Left forelimb (tissue), 1 donor: Measurements from ENCODE around the gene KRTAP1-1.
"Not testable (repeated sequence)": the region's sequence is repeated elsewhere in the genome, so short reads cannot be mapped to it uniquely, and the experiment has no call there.

Source experiments
- DNase-seq: peaks from one replicate; pipeline ENCODE4 v3.0.0-alpha.2; 2018; ENCODE audit warnings: low spot score

Gene KRTAP1-1, protein sequence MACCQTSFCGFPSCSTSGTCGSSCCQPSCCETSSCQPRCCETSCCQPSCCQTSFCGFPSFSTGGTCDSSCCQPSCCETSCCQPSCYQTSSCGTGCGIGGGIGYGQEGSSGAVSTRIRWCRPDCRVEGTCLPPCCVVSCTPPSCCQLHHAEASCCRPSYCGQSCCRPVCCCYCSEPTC

DNA sequence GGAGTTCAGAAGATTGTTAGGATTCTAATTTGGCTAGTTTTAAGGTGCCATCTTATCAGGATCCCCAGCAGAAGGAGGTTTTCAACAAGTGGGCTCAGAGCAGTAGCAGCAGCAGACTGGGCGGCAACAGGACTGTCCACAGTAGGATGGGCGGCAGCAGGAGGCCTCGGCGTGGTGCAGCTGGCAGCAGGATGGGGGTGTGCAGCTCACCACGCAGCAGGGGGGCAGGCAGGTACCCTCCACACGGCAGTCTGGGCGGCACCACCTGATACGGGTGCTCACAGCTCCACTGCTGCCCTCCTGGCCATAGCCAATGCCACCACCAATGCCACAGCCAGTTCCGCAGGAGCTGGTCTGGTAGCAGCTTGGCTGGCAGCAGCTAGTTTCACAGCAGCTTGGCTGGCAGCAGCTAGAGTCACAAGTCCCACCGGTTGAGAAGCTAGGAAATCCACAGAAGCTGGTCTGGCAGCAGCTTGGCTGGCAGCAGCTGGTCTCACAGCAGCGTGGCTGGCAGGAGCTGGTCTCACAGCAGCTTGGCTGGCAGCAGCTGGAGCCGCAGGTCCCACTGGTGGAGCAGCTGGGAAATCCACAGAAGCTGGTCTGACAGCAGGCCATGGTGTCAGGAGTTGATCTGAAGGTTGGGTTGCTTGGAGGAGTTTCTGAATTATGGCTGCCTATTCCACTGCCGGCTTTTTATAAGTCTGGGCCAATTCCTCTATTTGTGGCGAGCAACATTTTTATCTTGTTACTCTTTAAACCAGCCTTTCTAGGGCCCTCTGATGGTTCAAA lies at the start of gene KRTAP1-1:
Gene KRTAP1-1 (minus strand): TSS at position 668 of the 789 bp plus-strand sequence. CDS start 53 bp downstream, at position 615.
- DNase-seq, result peak; percentile 65

DNA sequence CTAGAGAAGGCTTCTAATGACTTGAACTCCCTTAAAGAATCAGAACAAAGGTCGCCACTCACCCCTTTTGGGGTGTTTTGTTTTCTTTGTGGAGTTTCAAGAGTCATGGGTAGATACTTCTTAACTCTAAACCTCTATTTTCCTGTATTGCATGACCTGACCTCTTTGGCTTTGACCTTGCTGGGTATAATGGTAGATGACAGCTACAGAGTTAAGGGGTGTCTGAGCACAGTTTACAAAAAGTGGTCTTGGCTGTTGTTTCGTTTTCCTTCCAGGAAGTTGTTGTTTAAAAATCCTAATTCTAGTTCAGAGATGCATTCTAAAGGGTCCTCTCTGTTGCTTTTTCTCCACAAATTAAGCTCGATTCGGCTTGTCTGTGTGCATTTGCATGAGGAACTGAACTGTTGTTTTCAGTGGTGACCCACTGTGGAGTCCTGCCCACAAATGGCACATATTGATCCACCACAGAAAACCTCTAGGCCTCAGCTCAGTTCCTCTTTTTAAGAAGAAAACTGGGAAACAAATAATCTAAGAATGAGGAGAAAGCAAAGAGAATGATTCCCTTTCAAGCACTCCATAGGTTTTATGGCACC lies 47.6 kb upstream of the KRTAP1-1 start:
- DNase-seq, result not testable (repeated sequence)

DNA sequence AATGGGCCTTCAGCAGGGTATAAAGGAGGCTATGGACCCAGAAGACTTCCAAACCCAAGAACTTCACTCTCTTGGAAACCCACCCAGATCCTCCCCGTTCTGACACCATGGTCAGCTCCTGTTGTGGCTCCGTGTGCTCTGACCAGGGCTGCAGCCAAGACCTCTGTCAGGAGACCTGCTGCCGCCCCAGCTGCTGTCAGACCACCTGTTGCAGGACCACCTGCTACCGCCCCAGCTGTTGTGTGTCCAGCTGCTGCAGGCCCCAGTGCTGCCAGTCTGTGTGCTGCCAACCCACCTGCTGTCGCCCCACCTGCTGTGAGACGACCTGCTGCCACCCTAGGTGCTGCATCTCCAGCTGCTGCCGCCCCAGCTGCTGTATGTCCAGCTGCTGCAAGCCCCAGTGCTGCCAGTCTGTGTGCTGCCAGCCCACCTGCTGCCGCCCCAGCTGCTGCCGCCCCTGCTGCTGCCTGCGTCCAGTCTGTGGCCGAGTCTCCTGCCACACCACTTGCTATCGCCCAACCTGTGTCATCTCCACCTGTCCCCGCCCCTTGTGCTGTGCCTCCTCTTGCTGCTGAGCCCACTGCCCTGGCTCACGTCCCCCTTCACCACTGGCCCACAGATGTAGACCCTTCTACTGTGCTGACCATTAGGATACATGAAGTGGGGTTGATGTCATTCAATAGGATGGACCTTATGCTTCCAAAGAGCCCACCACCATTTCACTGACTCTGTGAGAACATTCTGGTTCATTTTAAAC lies 43.0 kb upstream of the KRTAP1-1 start, which contains the start of gene KRTAP4-7:
Gene KRTAP4-7 (plus strand): TSS at position 51 of the 757 bp plus-strand sequence. CDS start 57 bp downstream, at position 108.
- not testable (repeated sequence) for DNase-seq

DNA sequence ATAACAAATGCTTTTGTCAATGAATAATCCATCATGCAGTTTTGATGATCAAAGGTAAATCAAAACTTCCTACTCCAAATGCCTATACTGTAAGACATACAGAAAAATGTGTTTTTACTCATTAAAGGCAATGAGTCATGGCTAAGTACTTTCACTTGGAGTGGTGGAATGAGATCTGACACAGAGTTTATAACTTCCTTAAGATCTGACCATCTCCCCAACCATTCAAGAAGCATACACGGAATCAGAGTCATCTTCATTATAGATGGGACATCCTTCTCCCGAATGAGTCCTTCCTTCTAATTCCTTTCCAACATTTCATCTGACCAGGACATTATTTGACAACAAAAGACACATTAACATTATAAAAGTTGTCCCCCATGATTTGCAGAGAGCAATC lies 42.2 kb upstream of the KRTAP1-1 start:
- DNase-seq, result not testable (repeated sequence)

DNA sequence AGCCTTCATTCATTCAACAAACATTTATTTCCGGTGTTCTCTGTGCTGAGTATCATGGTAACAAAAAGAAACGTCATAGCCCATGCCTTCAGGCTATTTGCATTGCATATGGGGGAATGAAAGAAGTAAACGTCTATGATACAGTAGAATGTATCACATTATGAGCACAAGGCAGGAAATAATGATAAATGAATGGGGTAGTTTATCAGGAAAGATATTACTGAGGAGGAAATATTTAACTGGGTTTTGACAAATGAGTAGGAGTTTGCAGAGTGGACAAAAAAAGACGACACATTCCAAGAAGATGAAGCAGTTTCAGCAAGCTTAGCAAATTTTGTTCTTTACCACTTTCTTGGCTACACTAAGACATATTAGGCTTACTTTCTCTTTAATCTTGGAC lies 41.4 kb upstream of the KRTAP1-1 start:
- DNase-seq, result no peak

DNA sequence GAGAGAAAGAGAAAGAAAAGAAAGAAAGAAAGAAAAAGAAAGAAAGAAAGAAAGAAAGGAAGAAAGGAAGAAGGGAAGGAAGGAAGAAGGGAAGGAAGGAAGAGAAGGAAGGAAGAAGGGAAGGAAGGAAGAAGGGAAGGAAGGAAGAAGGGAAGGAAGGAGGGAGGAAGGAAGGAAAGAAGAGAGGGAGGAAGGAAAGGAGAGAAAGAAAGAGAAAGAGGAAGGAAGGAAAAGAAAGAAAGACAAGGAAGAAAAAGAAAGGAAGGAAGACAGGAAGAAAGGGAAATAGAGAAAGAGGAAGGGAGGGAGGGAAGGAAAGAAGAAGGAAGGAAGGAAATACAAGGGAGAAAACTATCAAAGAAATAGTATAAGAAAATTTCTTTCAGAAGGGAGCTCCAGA lies 35.5 kb upstream of the KRTAP1-1 start:
- DNase-seq, result no peak

DNA sequence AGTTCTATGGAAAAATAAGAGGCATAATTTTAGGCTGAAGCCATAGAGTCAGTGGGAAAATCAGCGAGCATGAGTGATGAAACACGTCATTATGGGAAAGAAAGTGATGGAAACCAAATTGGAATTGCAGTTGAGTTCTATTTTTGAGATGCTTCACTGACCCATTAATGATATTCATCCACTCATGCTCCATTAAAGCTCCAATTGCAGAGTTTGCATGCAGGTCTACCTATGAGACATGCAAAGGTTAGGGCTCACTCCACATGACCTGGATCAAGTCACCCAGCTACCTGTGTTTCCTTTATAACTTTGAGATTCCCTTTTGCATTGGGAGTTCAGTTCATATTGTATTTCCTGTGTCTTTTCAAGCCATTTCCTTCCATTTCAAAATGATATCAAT lies 32.4 kb upstream of the KRTAP1-1 start:
- DNase-seq, result no peak

DNA sequence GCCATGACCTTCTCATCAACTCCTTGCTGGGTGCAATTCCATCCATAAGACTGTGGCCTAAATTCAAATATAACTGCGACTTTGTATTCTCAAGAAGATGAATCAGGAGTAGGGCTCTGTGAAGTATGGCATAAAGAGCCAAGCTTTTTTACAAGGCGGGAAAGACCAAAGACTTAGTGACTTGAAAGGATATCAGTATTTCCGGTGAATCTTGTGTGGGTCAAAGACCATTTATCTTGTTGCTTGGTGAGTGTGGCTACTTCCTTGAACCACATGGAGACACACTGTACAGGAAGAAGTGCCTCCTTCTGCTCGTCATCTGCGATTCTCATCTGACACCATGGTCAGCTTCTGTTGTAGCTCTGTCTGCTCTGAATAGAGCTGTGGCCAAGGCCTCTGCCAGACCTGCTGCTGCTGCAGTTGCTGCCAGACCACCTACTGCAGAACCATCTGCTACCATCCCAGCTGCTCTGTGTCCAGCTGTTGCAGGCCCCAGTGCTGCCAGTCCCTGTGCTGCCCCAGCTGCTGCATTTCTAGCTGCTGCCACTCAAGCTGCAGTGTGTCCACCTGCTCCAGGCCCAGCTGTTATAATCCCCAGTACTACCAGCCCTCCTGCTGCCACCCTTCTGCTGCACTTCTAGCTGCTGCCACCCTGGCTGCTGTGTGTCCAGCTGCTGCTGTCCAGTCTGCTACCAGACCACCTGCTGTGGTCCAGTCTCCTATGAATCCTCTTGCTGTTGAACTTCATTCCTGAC lies 30.5 kb upstream of the KRTAP1-1 start:
- no peak for DNase-seq

DNA sequence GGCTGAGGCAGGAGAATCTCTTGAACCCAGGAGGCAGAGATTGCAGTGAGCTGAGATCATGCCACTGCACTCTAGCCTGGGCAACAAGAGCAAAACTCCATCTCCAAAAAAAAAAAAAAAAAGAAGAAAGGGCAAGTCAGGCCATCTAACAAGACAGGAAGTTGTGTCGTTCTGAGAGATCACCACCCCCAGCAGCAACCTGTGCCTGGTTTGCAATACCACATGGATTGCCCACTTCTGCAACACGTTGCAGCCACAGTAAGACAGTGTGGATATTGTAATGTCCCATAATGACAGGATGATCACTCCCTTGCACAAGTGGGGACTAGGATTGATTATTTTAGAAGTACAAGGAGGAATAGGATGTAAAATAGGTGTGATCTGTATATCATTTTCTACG lies 27.8 kb upstream of the KRTAP1-1 start:
- DNase-seq, result no peak

DNA sequence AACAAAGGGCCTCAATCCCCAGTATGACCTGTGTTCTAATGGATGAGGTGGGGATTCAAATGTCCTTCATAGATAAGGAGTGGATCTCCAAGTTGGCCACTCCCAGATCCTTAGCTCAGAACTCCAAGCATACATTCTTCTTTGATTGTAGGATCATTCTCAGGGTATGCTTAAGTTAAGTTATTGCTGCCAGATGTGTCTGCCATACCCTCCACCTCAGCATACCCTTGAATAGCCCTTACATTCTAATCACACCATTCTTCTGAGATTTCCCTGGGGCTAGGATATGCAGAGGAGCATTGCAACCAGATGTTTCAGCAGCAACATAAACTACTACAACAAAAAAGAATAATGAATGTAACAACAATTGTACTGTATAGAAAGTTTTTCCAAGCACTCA lies 26.0 kb upstream of the KRTAP1-1 start:
- no peak for DNase-seq

DNA sequence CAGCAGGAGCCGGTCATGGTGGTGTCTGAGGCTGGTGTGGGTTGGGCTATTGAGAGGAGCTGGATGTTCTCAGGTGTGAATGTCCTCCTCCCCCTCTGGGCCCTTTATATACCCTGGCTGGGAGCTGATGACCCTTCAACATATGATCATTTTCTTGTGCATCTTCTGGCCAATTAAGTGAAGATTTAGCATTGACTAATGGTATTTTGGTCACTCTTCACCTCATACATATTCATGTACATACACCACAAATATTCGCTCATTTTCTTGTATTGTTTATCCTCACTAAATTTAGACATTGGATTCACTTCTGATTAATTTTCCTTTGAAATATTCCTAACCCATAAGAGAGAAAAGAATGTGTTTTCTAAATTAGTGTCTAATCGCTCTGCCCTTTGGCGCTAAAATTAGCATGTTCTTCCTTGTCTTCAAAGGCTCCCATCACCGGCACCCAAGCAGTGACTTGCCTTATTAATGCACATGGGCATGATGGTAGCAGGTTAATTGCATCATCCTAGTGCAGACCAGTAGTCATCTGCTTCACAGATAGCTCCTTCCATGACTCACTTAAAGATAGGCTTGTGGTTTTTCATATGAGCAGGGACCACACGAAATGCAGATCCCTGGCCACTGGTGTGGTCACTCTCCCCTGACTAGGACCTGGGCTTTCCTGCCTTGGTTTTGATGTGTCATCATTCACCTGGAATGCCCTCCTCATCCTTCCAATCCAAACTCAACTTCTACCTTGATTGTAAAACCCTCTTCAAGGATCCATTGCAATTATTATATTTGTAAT lies 24.8 kb upstream of the KRTAP1-1 start, which contains the start of gene KRTAP2-4:
Gene KRTAP2-4 (minus strand): TSS at position 51 of the 796 bp plus-strand sequence. CDS start 34 bp downstream, at position 17.
- no peak for DNase-seq

DNA sequence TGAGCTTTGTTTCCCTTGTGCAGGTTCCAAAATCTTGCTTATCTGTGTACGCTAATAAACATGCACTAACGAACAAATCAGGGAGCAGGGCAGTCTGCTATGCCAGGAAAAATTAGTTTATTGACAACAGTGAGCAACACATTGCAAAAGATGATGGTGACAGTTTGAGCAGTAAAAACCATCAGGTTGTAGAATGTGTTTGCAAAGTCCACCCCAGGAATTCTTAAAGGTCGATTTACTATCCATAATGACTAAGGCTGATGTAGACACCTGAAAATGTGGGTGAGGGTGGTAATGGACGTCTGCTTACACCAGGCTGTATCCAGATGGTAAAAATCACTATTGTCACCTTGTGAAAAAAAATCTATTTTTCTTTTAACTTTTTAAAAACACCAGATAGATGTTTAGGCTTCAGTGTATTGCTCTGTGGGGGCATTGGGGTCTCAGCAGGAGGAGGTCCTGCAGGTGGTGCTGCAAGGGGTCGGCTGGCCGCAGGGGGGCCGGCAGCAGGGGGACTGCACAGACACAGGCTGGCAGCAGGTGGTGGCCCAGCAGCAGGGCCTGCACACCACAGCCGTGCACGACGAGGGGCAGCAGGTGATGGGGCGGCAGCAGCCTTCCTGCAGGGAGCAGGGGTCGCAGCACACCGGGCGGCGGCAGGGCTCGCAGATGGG lies 23.9 kb upstream of the KRTAP1-1 start:
- not testable (repeated sequence) for DNase-seq

DNA sequence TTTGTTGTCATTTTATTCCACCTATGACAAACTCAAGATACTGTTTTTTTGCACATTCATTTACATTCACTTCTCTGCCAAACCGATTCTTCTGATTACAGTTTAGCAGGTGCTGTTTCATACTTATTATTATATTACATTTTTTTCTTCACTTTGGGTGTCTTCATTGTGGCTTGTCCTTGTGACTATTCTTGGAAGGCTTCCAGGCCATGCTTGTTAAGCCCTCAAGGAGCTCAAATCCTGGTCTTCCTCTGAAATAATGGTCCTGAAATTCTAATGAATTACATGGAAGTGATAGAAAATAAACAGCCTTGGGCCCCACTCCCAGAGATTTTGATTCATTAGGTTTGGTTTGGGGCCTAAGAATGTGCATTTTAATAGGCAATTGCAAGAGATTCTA lies 23.1 kb upstream of the KRTAP1-1 start:
- no peak for DNase-seq

DNA sequence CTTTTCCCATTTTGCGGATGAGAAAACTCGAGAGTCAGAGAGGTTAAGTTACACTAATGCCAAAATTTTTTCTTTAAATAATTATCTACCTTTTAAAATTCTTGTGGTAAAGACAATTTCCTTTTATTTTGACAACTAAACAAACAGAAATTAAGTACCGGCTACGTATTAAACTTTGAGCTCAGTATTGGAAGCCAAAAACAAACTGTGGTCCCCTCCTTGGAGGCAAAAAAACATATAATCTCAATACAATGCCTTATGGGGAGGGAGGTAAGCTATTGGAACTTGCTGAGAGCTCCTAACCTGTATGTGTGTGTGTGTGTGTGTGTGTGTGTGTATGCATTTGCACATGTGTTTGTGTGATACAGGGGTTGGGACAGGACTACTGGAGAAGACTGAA lies 22.2 kb upstream of the KRTAP1-1 start:
- DNase-seq, result no peak

DNA sequence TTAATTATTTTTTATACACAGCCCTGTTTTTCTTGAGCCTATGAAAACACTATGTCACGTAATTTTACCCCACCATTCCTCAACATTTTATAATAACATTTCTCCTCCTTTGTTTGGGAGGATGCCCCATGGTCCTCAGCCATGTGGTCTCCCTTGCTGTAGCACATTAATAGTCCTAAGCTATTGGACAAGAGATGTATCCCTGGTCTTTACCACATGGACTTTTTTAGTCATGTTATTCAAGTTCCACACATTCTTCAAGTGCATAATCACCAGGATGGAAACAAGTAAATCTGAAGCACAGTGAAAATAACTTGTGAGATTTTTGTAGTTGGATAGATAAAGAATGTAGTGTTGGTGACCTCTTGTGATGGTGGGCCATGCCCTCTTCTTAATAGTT lies 20.7 kb upstream of the KRTAP1-1 start:
- no peak for DNase-seq

DNA sequence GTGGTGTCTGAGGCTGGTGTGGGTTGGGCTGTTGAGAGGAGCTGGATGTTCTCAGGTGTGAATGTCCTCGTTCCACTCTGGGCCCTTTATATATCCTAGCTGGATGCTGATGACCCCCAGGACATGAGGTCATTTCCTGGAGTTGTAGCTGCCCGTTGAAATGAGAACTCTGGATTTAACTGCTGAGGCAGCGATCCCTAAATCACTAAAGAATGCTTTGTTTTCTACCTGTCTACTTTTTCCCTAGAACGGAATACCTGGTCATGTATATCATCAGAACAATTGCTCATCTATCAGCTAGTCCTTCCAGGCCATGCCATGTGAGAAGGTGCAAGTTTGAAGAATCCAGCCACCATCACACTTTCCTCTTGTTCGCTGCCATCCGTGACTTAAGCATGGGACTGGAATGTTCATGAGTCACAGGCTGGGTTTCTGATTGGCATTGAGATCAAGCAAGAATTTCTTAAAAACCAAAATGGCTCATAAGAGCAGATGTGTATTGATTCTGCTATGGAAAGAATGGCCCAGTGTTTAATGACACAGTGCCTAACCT lies 18.9 kb upstream of the KRTAP1-1 start, which contains the start of gene KRTAP2-3:
Gene KRTAP2-3 (minus strand): TSS at position 63 of the 553 bp plus-strand sequence. CDS start 64 bp downstream, outside the sequence.
- no peak for DNase-seq

DNA sequence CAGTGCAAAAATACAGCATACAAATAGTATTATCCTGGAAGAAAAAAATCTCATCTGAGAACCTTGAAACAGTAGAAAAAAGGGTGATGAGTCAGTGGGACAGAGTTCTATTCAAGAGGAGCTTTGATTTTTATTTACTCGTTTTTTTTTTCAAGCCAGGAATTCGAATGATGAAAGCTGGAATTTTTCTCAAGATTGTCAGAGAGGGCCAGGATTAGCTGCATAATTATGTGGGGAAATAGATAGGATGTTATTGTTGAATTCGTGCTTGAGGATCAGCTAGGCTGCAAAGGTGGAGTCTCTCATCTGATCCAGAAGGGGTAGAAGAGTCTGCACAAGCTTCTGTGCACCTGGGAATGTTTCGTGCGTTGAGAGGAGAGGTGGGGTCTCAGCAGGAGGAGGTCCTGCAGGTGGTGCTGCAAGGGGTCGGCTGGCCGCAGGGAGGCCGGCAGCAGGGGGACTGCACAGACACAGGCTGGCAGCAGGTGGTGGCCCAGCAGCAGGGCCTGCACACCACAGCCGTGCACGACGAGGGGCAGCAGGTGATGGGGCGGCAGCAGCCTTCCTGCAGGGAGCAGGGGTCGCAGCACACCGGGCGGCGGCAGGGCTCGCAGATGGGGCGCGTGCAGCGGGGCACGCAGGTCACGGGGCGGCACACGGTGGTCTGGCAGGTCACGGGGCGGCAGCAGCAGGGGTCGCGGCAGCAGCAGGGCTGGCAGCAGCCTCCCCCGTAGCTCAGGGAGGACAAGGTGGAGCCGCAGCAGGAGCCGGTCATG lies 18.2 kb upstream of the KRTAP1-1 start:
- not testable (repeated sequence) for DNase-seq

DNA sequence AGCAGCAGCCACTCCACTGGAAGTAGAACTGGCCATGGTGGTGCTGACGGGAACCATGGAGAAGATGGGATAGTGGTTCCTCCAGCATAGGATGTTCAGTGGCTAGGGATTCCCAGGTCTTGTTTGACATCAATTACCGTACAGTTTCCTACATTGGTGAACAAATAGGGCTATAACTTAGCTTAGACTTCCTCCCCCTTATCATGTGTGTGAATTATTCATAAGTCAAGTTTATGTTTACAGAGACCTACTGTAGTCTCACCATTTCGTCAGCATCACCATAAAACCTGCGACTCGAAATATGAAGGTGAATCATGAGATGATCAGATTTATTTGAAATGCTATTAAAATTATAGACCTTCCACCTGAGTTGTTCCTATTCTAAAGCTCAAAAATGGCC lies 17.5 kb upstream of the KRTAP1-1 start:
- DNase-seq, result no peak

DNA sequence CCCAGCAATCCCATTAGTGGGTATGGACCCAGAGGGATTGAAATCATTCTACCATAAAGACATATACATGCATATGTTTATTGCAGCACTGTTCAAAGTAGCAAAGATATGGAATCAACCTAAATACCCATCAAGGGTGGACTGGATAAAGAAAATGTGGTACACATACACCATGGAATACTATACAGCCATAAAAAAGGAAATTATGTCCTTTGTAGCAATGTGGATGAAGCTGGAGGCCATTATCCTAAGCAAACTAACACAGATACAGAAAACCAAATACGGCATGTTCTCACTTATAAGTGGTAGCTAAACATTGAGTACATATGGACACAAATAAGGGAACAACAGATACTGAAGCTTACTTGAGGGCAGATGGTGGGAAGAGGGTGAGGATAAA lies 16.3 kb upstream of the KRTAP1-1 start:
- DNase-seq, result no peak
